Suprapubic skin (tissue), 4 donors: ENCODE measurements around the gene IFIT3.

Source experiments
- CTCF ChIP-seq, 2 donors: fragments of 200-600 bp in 1 of 2; fragments of 450-650 bp in 1 of 2; sonication (generic) in 1 of 2; IDR thresholded peaks; one replicate each; pipeline ENCODE4 v1.5.1; 2016 to 2019; ENCODE audit warnings: antibody characterized with exemption in 2 of 2, mild to moderate bottlenecking in 1 of 2, moderate library complexity in 1 of 2
- EP300 ChIP-seq: sonication (generic); formaldehyde crosslinking; IDR thresholded peaks from one replicate; pipeline ENCODE4 v1.6.1; 2017; ENCODE audit warnings: antibody characterized with exemption
- POLR2A ChIP-seq, 2 donors: fragments of 450-650 bp; IDR thresholded peaks; one replicate each; pipeline ENCODE4 v1.6.1; 2017; ENCODE audit warnings: antibody characterized with exemption in 2 of 2, mild to moderate bottlenecking in 2 of 2, moderate library complexity in 2 of 2
- POLR2AphosphoS5 ChIP-seq, 3 donors: sonication (generic); formaldehyde crosslinking; IDR thresholded peaks; one replicate each; pipeline ENCODE4 v1.6.1; 2017; ENCODE audit warnings: antibody characterized with exemption in 3 of 3

- TF ChIP-seq CTCF (IDR thresholded peaks at IDR 0.05) (no peak), EP300 (no peak), POLR2AphosphoS5 (IDR thresholded peaks at IDR 0.05) (no peak), POLR2A (IDR thresholded peaks at IDR 0.05) (no peak)
Observed at GRCh38 chr10:89337484-89337883, 9.7 kb downstream of the IFIT3 start.
